ENCODE measurements around the gene BSN.
"Not testable (repeated sequence)": the region's sequence is repeated elsewhere in the genome, so short reads cannot be mapped to it uniquely, and the experiment has no call there.

The BSN gene

GRCh38 chr3:49689046-49689907 lies 135.0 kb downstream of the BSN start, which contains the start of the genes MST1 and RNF123:
Gene MST1, minus strand, starts transcription at chr3:49689474. Its CDS starts 783 bp downstream, at chr3:49688691.
Gene RNF123, plus strand, starts transcription at chr3:49689557. Its CDS starts 1,609 bp downstream, at chr3:49691166.
- DNase-seq (ENCODE audit: low read depth): peak; percentile 84

GRCh38 chr3:49689908-49690624 lies 135.8 kb downstream of the BSN start:
- H3K4me3 ChIP-seq (ENCODE audit: control insufficient read depth, low read depth, low read length): peak overlapping the region; percentile 90
- not testable (repeated sequence) for DNase-seq (ENCODE audit: low read depth)

More at GRCh38 chr3:49689046-49689907, 135.0 kb downstream of the BSN start, which contains the start of the genes MST1 and RNF123:
- peak within 1 kb of the TSS; percentile 90 for H3K4me3 ChIP-seq (ENCODE audit: control insufficient read depth, low read depth, low read length)
- no peak for TF ChIP-seq CTCF (conservative IDR thresholded peaks at IDR 0.05; ENCODE audit: control insufficient read depth, insufficient read depth, low read depth, low read length)

GRCh38 chr3:49690856-49691255 lies 136.6 kb downstream of the BSN start:
- DNase-seq (ENCODE audit: low read depth); H3K4me3 ChIP-seq (ENCODE audit: control insufficient read depth, low read depth, low read length): not testable (repeated sequence)

GRCh38 chr3:49691481-49691880 lies 137.2 kb downstream of the BSN start:
- H3K4me3 ChIP-seq (ENCODE audit: control insufficient read depth, low read depth, low read length); DNase-seq (ENCODE audit: low read depth): not testable (repeated sequence)

- not testable (repeated sequence) for DNase-seq (ENCODE audit: low read depth); H3K4me3 ChIP-seq (ENCODE audit: control insufficient read depth, low read depth, low read length)
These were observed 140.3 kb downstream of the BSN start for GRCh38 chr3:49694409-49695070.

GRCh38 chr3:49695350-49696015 lies 141.2 kb downstream of the BSN start:
- DNase-seq (ENCODE audit: low read depth); H3K4me3 ChIP-seq (ENCODE audit: control insufficient read depth, low read depth, low read length): not testable (repeated sequence)

- H3K4me3 ChIP-seq (ENCODE audit: control insufficient read depth, low read depth, low read length): no peak overlapping the region
- no peak for TF ChIP-seq CTCF (conservative IDR thresholded peaks at IDR 0.05; ENCODE audit: control insufficient read depth, insufficient read depth, low read depth, low read length)
- no peak for DNase-seq (ENCODE audit: low read depth)
These were observed 145.2 kb downstream of the BSN start for GRCh38 chr3:49699281-49699979.

- no peak for TF ChIP-seq CTCF (conservative IDR thresholded peaks at IDR 0.05; ENCODE audit: control insufficient read depth, insufficient read depth, low read depth, low read length)
- DNase-seq (ENCODE audit: low read depth): no peak
- no peak overlapping the region for H3K4me3 ChIP-seq (ENCODE audit: control insufficient read depth, low read depth, low read length)
These were observed 145.7 kb downstream of the BSN start for GRCh38 chr3:49700014-49700413.

Data from fibroblast of mammary gland (primary cell).